ENCODE results near the gene LHPP.

LHPP gene

GRCh38 chr10:124595143-124595883, 133.7 kb downstream of the LHPP start:
- POLR2A ChIA-PET: no interaction called here
- H3K27me3 ChIP-seq (replicated peaks in 2 of 5; ENCODE audit: control insufficient read depth in 4 of 5, insufficient read depth in 5 of 5, low read length in 4 of 5): peaks cover 0 to 3% (median 0%) of the 10 kb centered on the region in 5 experiments
- H3K36me3 ChIP-seq (ENCODE audit: control insufficient read depth in 4 of 4, insufficient read depth in 4 of 4, low read length in 3 of 4): no peaks in the 10 kb centered on the region
- peak in 2 of 3 donors; percentile 63 to 69 for DNase-seq
- CTCF ChIA-PET: no interaction called here
- no peak overlapping the region for H3K4me3 ChIP-seq (ENCODE audit: control insufficient read depth in 1 of 7, extremely low read depth in 1 of 7, insufficient read depth in 4 of 7, low read depth in 2 of 7, low read length in 6 of 7)
- no peak overlapping the region for H3K27ac ChIP-seq (ENCODE audit: insufficient read depth in 1 of 2, low read depth in 1 of 2, low read length in 2 of 2, poor library complexity in 1 of 2, severe bottlenecking in 2 of 2)
- 98% methylated on average over 8 of the region's 9 CpGs for WGBS (ENCODE audit: insufficient coverage)
- peaks cover 0 to 14% (median 4%) of the 10 kb centered on the region in 4 experiments for H3K4me1 ChIP-seq (ENCODE audit: control extremely low read depth in 1 of 4, control insufficient read depth in 4 of 4, insufficient read depth in 4 of 4, low read length in 3 of 4)
- peaks cover 0 to 7% (median 3%) of the 10 kb centered on the region in 5 experiments for H3K9me3 ChIP-seq (ENCODE audit: control extremely low read depth in 1 of 5, control insufficient read depth in 4 of 5, insufficient read depth in 2 of 5, low read depth in 1 of 5, low read length in 4 of 5)

GRCh38 chr10:124596116-124596785, 134.6 kb downstream of the LHPP start:
- no peaks in the 10 kb centered on the region for H3K27me3 ChIP-seq (replicated peaks in 2 of 5; ENCODE audit: control insufficient read depth in 4 of 5, insufficient read depth in 5 of 5, low read length in 4 of 5)
- no peak for DNase-seq
- H3K36me3 ChIP-seq (ENCODE audit: control insufficient read depth in 4 of 4, insufficient read depth in 4 of 4, low read length in 3 of 4): no peaks in the 10 kb centered on the region
- 94% methylated on average over 18 of the region's 18 CpGs for WGBS (ENCODE audit: insufficient coverage)
- no peak overlapping the region for H3K27ac ChIP-seq (ENCODE audit: insufficient read depth in 1 of 2, low read depth in 1 of 2, low read length in 2 of 2, poor library complexity in 1 of 2, severe bottlenecking in 2 of 2)
- ChIA-PET POLR2A (no interaction called here), CTCF (no interaction called here)
- peaks cover 0 to 7% (median 3%) of the 10 kb centered on the region in 5 experiments for H3K9me3 ChIP-seq (ENCODE audit: control extremely low read depth in 1 of 5, control insufficient read depth in 4 of 5, insufficient read depth in 2 of 5, low read depth in 1 of 5, low read length in 4 of 5)
- peaks cover 0 to 14% (median 4%) of the 10 kb centered on the region in 4 experiments for H3K4me1 ChIP-seq (ENCODE audit: control extremely low read depth in 1 of 4, control insufficient read depth in 4 of 4, insufficient read depth in 4 of 4, low read length in 3 of 4)
- H3K4me3 ChIP-seq (ENCODE audit: control insufficient read depth in 1 of 7, extremely low read depth in 1 of 7, insufficient read depth in 4 of 7, low read depth in 2 of 7, low read length in 6 of 7): no peak overlapping the region

GRCh38 chr10:124596962-124597845, 135.6 kb downstream of the LHPP start:
- Histone ChIP-seq H3K4me3 (ENCODE audit: control insufficient read depth in 1 of 7, extremely low read depth in 1 of 7, insufficient read depth in 4 of 7, low read depth in 2 of 7, low read length in 6 of 7) (no peak overlapping the region), H3K27me3 (replicated peaks in 2 of 5; ENCODE audit: control insufficient read depth in 4 of 5, insufficient read depth in 5 of 5, low read length in 4 of 5) (no peaks in the 10 kb centered on the region), H3K9me3 (ENCODE audit: control extremely low read depth in 1 of 5, control insufficient read depth in 4 of 5, insufficient read depth in 2 of 5, low read depth in 1 of 5, low read length in 4 of 5) (peaks cover 0 to 5% (median 2%) of the 10 kb centered on the region in 5 experiments), H3K4me1 (ENCODE audit: control extremely low read depth in 1 of 4, control insufficient read depth in 4 of 4, insufficient read depth in 4 of 4, low read length in 3 of 4) (peaks cover 0 to 14% (median 5%) of the 10 kb centered on the region in 4 experiments), H3K36me3 (ENCODE audit: control insufficient read depth in 4 of 4, insufficient read depth in 4 of 4, low read length in 3 of 4) (no peaks in the 10 kb centered on the region), H3K27ac (ENCODE audit: insufficient read depth in 1 of 2, low read depth in 1 of 2, low read length in 2 of 2, poor library complexity in 1 of 2, severe bottlenecking in 2 of 2) (no peak overlapping the region)
- no peak for DNase-seq
- POLR2A ChIA-PET: no interaction called here
- 94% methylated on average over 21 of the region's 21 CpGs for WGBS (ENCODE audit: insufficient coverage)
- CTCF ChIA-PET: interaction anchor here (0.6 kb wide), 1 partner anchor 9 kb away, joined by 3 read pairs; no protein-coding TSS in a partner anchor

GRCh38 chr10:124597846-124598165, 136.2 kb downstream of the LHPP start:
- Histone ChIP-seq H3K4me3 (ENCODE audit: control insufficient read depth in 1 of 7, extremely low read depth in 1 of 7, insufficient read depth in 4 of 7, low read depth in 2 of 7, low read length in 6 of 7) (no peak overlapping the region), H3K27ac (ENCODE audit: insufficient read depth in 1 of 2, low read depth in 1 of 2, low read length in 2 of 2, poor library complexity in 1 of 2, severe bottlenecking in 2 of 2) (no peak overlapping the region), H3K27me3 (replicated peaks in 2 of 5; ENCODE audit: control insufficient read depth in 4 of 5, insufficient read depth in 5 of 5, low read length in 4 of 5) (no peaks in the 10 kb centered on the region), H3K36me3 (ENCODE audit: control insufficient read depth in 4 of 4, insufficient read depth in 4 of 4, low read length in 3 of 4) (no peaks in the 10 kb centered on the region), H3K9me3 (ENCODE audit: control extremely low read depth in 1 of 5, control insufficient read depth in 4 of 5, insufficient read depth in 2 of 5, low read depth in 1 of 5, low read length in 4 of 5) (peaks cover 0 to 5% (median 2%) of the 10 kb centered on the region in 5 experiments), H3K4me1 (ENCODE audit: control extremely low read depth in 1 of 4, control insufficient read depth in 4 of 4, insufficient read depth in 4 of 4, low read length in 3 of 4) (peaks cover 0 to 14% (median 6%) of the 10 kb centered on the region in 4 experiments)
- 91% methylated on average over 10 of the region's 10 CpGs for WGBS (ENCODE audit: insufficient coverage)
- no peak for DNase-seq
- POLR2A ChIA-PET: no interaction called here
- CTCF ChIA-PET: interaction anchor here (0.6 kb wide), 1 partner anchor 9 kb away, joined by 3 read pairs; no protein-coding TSS in a partner anchor

GRCh38 chr10:124598196-124598595, 136.6 kb downstream of the LHPP start:
- WGBS (ENCODE audit: insufficient coverage): 81% methylated on average over 5 of the region's 6 CpGs
- no peak for DNase-seq
- H3K27me3 ChIP-seq (replicated peaks in 2 of 5; ENCODE audit: control insufficient read depth in 4 of 5, insufficient read depth in 5 of 5, low read length in 4 of 5): no peaks in the 10 kb centered on the region
- H3K27ac ChIP-seq (ENCODE audit: insufficient read depth in 1 of 2, low read depth in 1 of 2, low read length in 2 of 2, poor library complexity in 1 of 2, severe bottlenecking in 2 of 2): no peak overlapping the region
- CTCF ChIA-PET: no interaction called here
- H3K36me3 ChIP-seq (ENCODE audit: control insufficient read depth in 4 of 4, insufficient read depth in 4 of 4, low read length in 3 of 4): no peaks in the 10 kb centered on the region
- POLR2A ChIA-PET: no interaction called here
- H3K9me3 ChIP-seq (ENCODE audit: control extremely low read depth in 1 of 5, control insufficient read depth in 4 of 5, insufficient read depth in 2 of 5, low read depth in 1 of 5, low read length in 4 of 5): peaks cover 0 to 5% (median 2%) of the 10 kb centered on the region in 5 experiments
- H3K4me3 ChIP-seq (ENCODE audit: control insufficient read depth in 1 of 7, extremely low read depth in 1 of 7, insufficient read depth in 4 of 7, low read depth in 2 of 7, low read length in 6 of 7): no peak overlapping the region
- peaks cover 0 to 14% (median 6%) of the 10 kb centered on the region in 4 experiments for H3K4me1 ChIP-seq (ENCODE audit: control extremely low read depth in 1 of 4, control insufficient read depth in 4 of 4, insufficient read depth in 4 of 4, low read length in 3 of 4)

- WGBS (ENCODE audit: insufficient coverage): 96% methylated on average over 13 of the region's 13 CpGs
- CTCF ChIA-PET: interaction anchor here (1.4 kb wide), 1 partner anchor 24 kb away, joined by 3 read pairs; no protein-coding TSS in a partner anchor
- H3K4me1 ChIP-seq (ENCODE audit: control extremely low read depth in 1 of 4, control insufficient read depth in 4 of 4, insufficient read depth in 4 of 4, low read length in 3 of 4): peaks cover 0 to 14% (median 6%) of the 10 kb centered on the region in 4 experiments
- POLR2A ChIA-PET: no interaction called here
- no peak for DNase-seq
- H3K27ac ChIP-seq (ENCODE audit: insufficient read depth in 1 of 2, low read depth in 1 of 2, low read length in 2 of 2, poor library complexity in 1 of 2, severe bottlenecking in 2 of 2): no peak overlapping the region
- no peaks in the 10 kb centered on the region for H3K27me3 ChIP-seq (replicated peaks in 2 of 5; ENCODE audit: control insufficient read depth in 4 of 5, insufficient read depth in 5 of 5, low read length in 4 of 5)
- H3K4me3 ChIP-seq (ENCODE audit: control insufficient read depth in 1 of 7, extremely low read depth in 1 of 7, insufficient read depth in 4 of 7, low read depth in 2 of 7, low read length in 6 of 7): no peak overlapping the region
- H3K9me3 ChIP-seq (ENCODE audit: control extremely low read depth in 1 of 5, control insufficient read depth in 4 of 5, insufficient read depth in 2 of 5, low read depth in 1 of 5, low read length in 4 of 5): peaks cover 0 to 5% (median 2%) of the 10 kb centered on the region in 5 experiments
- H3K36me3 ChIP-seq (ENCODE audit: control insufficient read depth in 4 of 4, insufficient read depth in 4 of 4, low read length in 3 of 4): no peaks in the 10 kb centered on the region
These were observed 137.4 kb downstream of the LHPP start for GRCh38 chr10:124598773-124599587.
